Measurements from ENCODE around the gene HDAC4. TPM values are rescaled to one million over a fixed set of nuclear protein-coding genes. Genes with fewer than 3 reads are reported as not detected.
A peak's percentile ranks its signal among the peaks of the same experiment; 100 is the strongest.

HDAC4 gene
- total and polyA plus RNA-seq, 4 donors: 6.8 to 75.5 (median 30.2) TPM

GRCh38 chr2:239222312-239222660, 178.5 kb downstream of the HDAC4 start:
- no peaks in the 10 kb centered on the region for H3K27me3 ChIP-seq (ENCODE audit: control insufficient read depth in 1 of 2, insufficient read depth in 2 of 2, low read length in 1 of 2)
- DNase-seq (no peak), ATAC-seq (ENCODE audit: low FRiP score) (peak; percentile 63)
- no peaks in the 10 kb centered on the region for H3K36me3 ChIP-seq (ENCODE audit: control insufficient read depth in 1 of 2, insufficient read depth in 2 of 2, low read length in 1 of 2)
- WGBS, 2 donors: 4 to 5% methylated on average over 2 of the region's 2 CpGs
- intact Hi-C loops (cut with DNase I): loop anchor here (5.0 to 10.0 kb wide), 3 partner anchors 70 to 180 kb away; partner anchors contain the start of gene HDAC4 (in 1 of the 2)
- peak overlapping the region; percentile 79 to 95 for H3K27ac ChIP-seq (ENCODE audit: low read depth in 1 of 2, low read length in 2 of 2)
- H3K4me1 ChIP-seq (ENCODE audit: control insufficient read depth in 1 of 2, insufficient read depth in 2 of 2, low read length in 2 of 2): peaks cover 0 to 2% of the 10 kb centered on the region in 2 donors
- no peak overlapping the region for H3K4me3 ChIP-seq (ENCODE audit: low read length in 2 of 2)
- no peaks in the 10 kb centered on the region for H3K9me3 ChIP-seq (ENCODE audit: control insufficient read depth, low read length)

- H3K27ac ChIP-seq (ENCODE audit: low read depth in 1 of 2, low read length in 2 of 2): peak overlapping the region; percentile 83 to 95
- H3K4me1 ChIP-seq (ENCODE audit: control insufficient read depth in 1 of 2, insufficient read depth in 2 of 2, low read length in 2 of 2): peaks cover 0 to 2% of the 10 kb centered on the region in 2 donors
- WGBS, 2 donors: 94 to 96% methylated on average over 15 of the region's 15 CpGs
- no peaks in the 10 kb centered on the region for H3K36me3 ChIP-seq (ENCODE audit: control insufficient read depth in 1 of 2, insufficient read depth in 2 of 2, low read length in 1 of 2)
- no peak overlapping the region for H3K4me3 ChIP-seq (ENCODE audit: low read length in 2 of 2)
- DNase-seq: no peak
- no peaks in the 10 kb centered on the region for H3K9me3 ChIP-seq (ENCODE audit: control insufficient read depth, low read length)
- no peak for ATAC-seq (ENCODE audit: low FRiP score)
- no peaks in the 10 kb centered on the region for H3K27me3 ChIP-seq (ENCODE audit: control insufficient read depth in 1 of 2, insufficient read depth in 2 of 2, low read length in 1 of 2)
- intact Hi-C loops (cut with DNase I): loop anchor here (1.0 to 10.0 kb wide), 4 partner anchors 47 to 181 kb away; partner anchors contain the start of gene HDAC4 (in 1 of the 2)
Measured at GRCh38 chr2:239220981-239221396, 179.8 kb downstream of the HDAC4 start.

- H3K27me3 ChIP-seq (ENCODE audit: control insufficient read depth in 1 of 2, insufficient read depth in 2 of 2, low read length in 1 of 2): no peaks in the 10 kb centered on the region
- WGBS, 2 donors: 96 to 98% methylated on average over 9 of the region's 9 CpGs
- no peaks in the 10 kb centered on the region for H3K9me3 ChIP-seq (ENCODE audit: control insufficient read depth, low read length)
- DNase-seq (no peak), ATAC-seq (ENCODE audit: low FRiP score) (no peak)
- intact Hi-C loops (cut with DNase I): loop anchor here (5.0 to 10.0 kb wide), 3 partner anchors 72 to 182 kb away; partner anchors contain the start of gene HDAC4 (in 1 of the 2)
- H3K36me3 ChIP-seq (ENCODE audit: control insufficient read depth in 1 of 2, insufficient read depth in 2 of 2, low read length in 1 of 2): no peaks in the 10 kb centered on the region
- peaks cover 0 to 2% of the 10 kb centered on the region in 2 donors for H3K4me1 ChIP-seq (ENCODE audit: control insufficient read depth in 1 of 2, insufficient read depth in 2 of 2, low read length in 2 of 2)
- peak overlapping the region in 1 of 2 donors; percentile 37 for H3K27ac ChIP-seq (ENCODE audit: low read depth in 1 of 2, low read length in 2 of 2)
- H3K4me3 ChIP-seq (ENCODE audit: low read length in 2 of 2): no peak overlapping the region
Measured at GRCh38 chr2:239220341-239220740, 180.5 kb downstream of the HDAC4 start.

GRCh38 chr2:239216614-239217273, 184.1 kb downstream of the HDAC4 start:
- DNase-seq (no peak), ATAC-seq (ENCODE audit: low FRiP score) (no peak)
- no peaks in the 10 kb centered on the region for H3K27me3 ChIP-seq (ENCODE audit: control insufficient read depth in 1 of 2, insufficient read depth in 2 of 2, low read length in 1 of 2)
- no peaks in the 10 kb centered on the region for H3K36me3 ChIP-seq (ENCODE audit: control insufficient read depth in 1 of 2, insufficient read depth in 2 of 2, low read length in 1 of 2)
- intact Hi-C loops (cut with DNase I): no loop called here
- H3K27ac ChIP-seq (ENCODE audit: low read depth in 1 of 2, low read length in 2 of 2): peak overlapping the region in 1 of 2 donors; percentile 48
- no peaks in the 10 kb centered on the region for H3K9me3 ChIP-seq (ENCODE audit: control insufficient read depth, low read length)
- 89 to 90% methylated on average over 17 of the region's 17 CpGs for WGBS, 2 donors
- H3K4me1 ChIP-seq (ENCODE audit: control insufficient read depth in 1 of 2, insufficient read depth in 2 of 2, low read length in 2 of 2): no peaks in the 10 kb centered on the region
- no peak overlapping the region for H3K4me3 ChIP-seq (ENCODE audit: low read length in 2 of 2)

GRCh38 chr2:239215988-239216613, 184.7 kb downstream of the HDAC4 start:
- intact Hi-C loops (cut with DNase I): no loop called here
- no peaks in the 10 kb centered on the region for H3K4me1 ChIP-seq (ENCODE audit: control insufficient read depth in 1 of 2, insufficient read depth in 2 of 2, low read length in 2 of 2)
- H3K36me3 ChIP-seq (ENCODE audit: control insufficient read depth in 1 of 2, insufficient read depth in 2 of 2, low read length in 1 of 2): no peaks in the 10 kb centered on the region
- no peaks in the 10 kb centered on the region for H3K9me3 ChIP-seq (ENCODE audit: control insufficient read depth, low read length)
- WGBS, 2 donors: 90 to 92% methylated on average over 7 of the region's 7 CpGs
- DNase-seq (no peak), ATAC-seq (ENCODE audit: low FRiP score) (no peak)
- no peak overlapping the region for H3K27ac ChIP-seq (ENCODE audit: low read depth in 1 of 2, low read length in 2 of 2)
- no peaks in the 10 kb centered on the region for H3K27me3 ChIP-seq (ENCODE audit: control insufficient read depth in 1 of 2, insufficient read depth in 2 of 2, low read length in 1 of 2)
- no peak overlapping the region for H3K4me3 ChIP-seq (ENCODE audit: low read length in 2 of 2)

GRCh38 chr2:239215136-239215925, 185.5 kb downstream of the HDAC4 start:
- DNase-seq (no peak), ATAC-seq (ENCODE audit: low FRiP score) (no peak)
- H3K4me3 ChIP-seq (ENCODE audit: low read length in 2 of 2): no peak overlapping the region
- no peak overlapping the region for H3K27ac ChIP-seq (ENCODE audit: low read depth in 1 of 2, low read length in 2 of 2)
- WGBS, 2 donors: 95 to 97% methylated on average over 23 of the region's 23 CpGs
- H3K36me3 ChIP-seq (ENCODE audit: control insufficient read depth in 1 of 2, insufficient read depth in 2 of 2, low read length in 1 of 2): no peaks in the 10 kb centered on the region
- H3K27me3 ChIP-seq (ENCODE audit: control insufficient read depth in 1 of 2, insufficient read depth in 2 of 2, low read length in 1 of 2): no peaks in the 10 kb centered on the region
- H3K4me1 ChIP-seq (ENCODE audit: control insufficient read depth in 1 of 2, insufficient read depth in 2 of 2, low read length in 2 of 2): no peaks in the 10 kb centered on the region
- intact Hi-C loops (cut with DNase I): no loop called here
- no peaks in the 10 kb centered on the region for H3K9me3 ChIP-seq (ENCODE audit: control insufficient read depth, low read length)

- no peaks in the 10 kb centered on the region for H3K36me3 ChIP-seq (ENCODE audit: control insufficient read depth in 1 of 2, insufficient read depth in 2 of 2, low read length in 1 of 2)
- H3K27ac ChIP-seq (ENCODE audit: low read depth in 1 of 2, low read length in 2 of 2): no peak overlapping the region
- H3K4me3 ChIP-seq (ENCODE audit: low read length in 2 of 2): no peak overlapping the region
- intact Hi-C loops (cut with DNase I): no loop called here
- H3K27me3 ChIP-seq (ENCODE audit: control insufficient read depth in 1 of 2, insufficient read depth in 2 of 2, low read length in 1 of 2): no peaks in the 10 kb centered on the region
- 97% methylated on average over 9 of the region's 9 CpGs for WGBS, 2 donors
- no peaks in the 10 kb centered on the region for H3K4me1 ChIP-seq (ENCODE audit: control insufficient read depth in 1 of 2, insufficient read depth in 2 of 2, low read length in 2 of 2)
- ATAC-seq (ENCODE audit: low FRiP score) (no peak), DNase-seq (no peak)
- no peaks in the 10 kb centered on the region for H3K9me3 ChIP-seq (ENCODE audit: control insufficient read depth, low read length)
Measured at GRCh38 chr2:239214725-239215124, 186.1 kb downstream of the HDAC4 start.

GRCh38 chr2:239213643-239214101, 187.1 kb downstream of the HDAC4 start:
- no peaks in the 10 kb centered on the region for H3K4me1 ChIP-seq (ENCODE audit: control insufficient read depth in 1 of 2, insufficient read depth in 2 of 2, low read length in 2 of 2)

More at GRCh38 chr2:239213643-239214101, 187.1 kb downstream of the HDAC4 start:
- no peak for ATAC-seq (ENCODE audit: low FRiP score)
- Histone ChIP-seq H3K4me3 (ENCODE audit: low read length in 2 of 2) (no peak overlapping the region), H3K36me3 (ENCODE audit: control insufficient read depth in 1 of 2, insufficient read depth in 2 of 2, low read length in 1 of 2) (no peaks in the 10 kb centered on the region), H3K27me3 (ENCODE audit: control insufficient read depth in 1 of 2, insufficient read depth in 2 of 2, low read length in 1 of 2) (no peaks in the 10 kb centered on the region), H3K27ac (ENCODE audit: low read depth in 1 of 2, low read length in 2 of 2) (no peak overlapping the region), H3K9me3 (ENCODE audit: control insufficient read depth, low read length) (no peaks in the 10 kb centered on the region)
- DNase-seq: no peak
- WGBS, 2 donors: 94 to 97% methylated on average over 7 of the region's 7 CpGs
- intact Hi-C loops (cut with DNase I): no loop called here
